ENCODE measurements around the gene KLHDC10.

DNA sequence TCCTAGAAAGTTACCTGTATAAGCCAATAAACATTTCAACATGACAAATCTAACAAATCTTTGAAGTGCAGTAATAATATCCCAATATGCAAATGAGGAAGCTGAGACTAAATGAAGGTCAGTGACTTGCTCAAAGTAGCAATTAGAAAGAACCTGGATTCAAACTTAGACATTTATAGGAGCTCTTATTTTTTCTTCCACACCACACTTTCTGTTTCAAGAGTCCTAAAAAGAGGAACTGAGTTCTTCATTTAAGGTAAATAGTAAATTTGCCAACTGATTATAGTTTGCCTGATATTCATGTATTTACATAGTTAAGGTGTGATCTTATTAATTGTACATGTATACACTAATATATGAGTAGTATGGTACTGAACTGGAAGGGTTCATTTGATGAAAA is 44.0 kb downstream of the KLHDC10 start:
- TF ChIP-seq CTCF (IDR thresholded peaks at IDR 0.05) (no peak), POLR2AphosphoS5 (IDR thresholded peaks at IDR 0.05; ENCODE audit: insufficient read depth in 1 of 2, low read depth in 1 of 2) (no peak), POLR2A (IDR thresholded peaks at IDR 0.05) (no peak)

Measured in vagina (tissue), 2 donors.